ENCODE measurements around the gene FGF6.

FGF6 gene

GRCh38 chr12:4454315-4454860 is 8.8 kb upstream of the FGF6 start:
- H3K36me3 Mint-ChIP-seq (ENCODE audit: low read depth), result no peaks in the 10 kb centered on the region
- peaks cover 11% of the 10 kb centered on the region for H3K4me1 Mint-ChIP-seq (ENCODE audit: low read depth)
- H3K27me3 Mint-ChIP-seq, result peaks cover 19% of the 10 kb centered on the region
- H3K9me3 Mint-ChIP-seq, result no peaks in the 10 kb centered on the region
- H3K4me3 Mint-ChIP-seq, result no peak overlapping the region
- no peak overlapping the region for H3K27ac Mint-ChIP-seq
- DNase-seq, result no peak

- DNase-seq, result no peak
- no peaks in the 10 kb centered on the region for H3K36me3 Mint-ChIP-seq (ENCODE audit: low read depth)
- H3K27me3 Mint-ChIP-seq, result peaks cover 21% of the 10 kb centered on the region
- no peak overlapping the region for H3K27ac Mint-ChIP-seq
- H3K4me3 Mint-ChIP-seq, result no peak overlapping the region
- H3K9me3 Mint-ChIP-seq, result no peaks in the 10 kb centered on the region
- peaks cover 11% of the 10 kb centered on the region for H3K4me1 Mint-ChIP-seq (ENCODE audit: low read depth)
These were observed 6.1 kb upstream of the FGF6 start for GRCh38 chr12:4451694-4452093.

GRCh38 chr12:4450551-4451112 is 5.0 kb upstream of the FGF6 start:
- H3K36me3 Mint-ChIP-seq (ENCODE audit: low read depth), result no peaks in the 10 kb centered on the region
- peaks cover 21% of the 10 kb centered on the region for H3K27me3 Mint-ChIP-seq
- no peaks in the 10 kb centered on the region for H3K9me3 Mint-ChIP-seq
- peaks cover 11% of the 10 kb centered on the region for H3K4me1 Mint-ChIP-seq (ENCODE audit: low read depth)
- DNase-seq, result no peak
- no peak overlapping the region for H3K27ac Mint-ChIP-seq
- H3K4me3 Mint-ChIP-seq, result no peak overlapping the region

GRCh38 chr12:4449851-4450221 is 4.2 kb upstream of the FGF6 start:
- Mint-ChIP-seq H3K27me3 (peaks cover 18% of the 10 kb centered on the region), H3K4me1 (ENCODE audit: low read depth) (peaks cover 11% of the 10 kb centered on the region), H3K4me3 (no peak overlapping the region), H3K36me3 (ENCODE audit: low read depth) (no peaks in the 10 kb centered on the region), H3K27ac (no peak overlapping the region), H3K9me3 (no peaks in the 10 kb centered on the region)
- DNase-seq, result no peak

- no peak for DNase-seq
These were observed 3.6 kb upstream of the FGF6 start for GRCh38 chr12:4448943-4449850.

GRCh38 chr12:4448371-4448940 is 2.8 kb upstream of the FGF6 start:
- no peak for DNase-seq
- Mint-ChIP-seq H3K27ac (no peak overlapping the region), H3K36me3 (ENCODE audit: low read depth) (no peaks in the 10 kb centered on the region), H3K4me3 (no peak overlapping the region), H3K4me1 (ENCODE audit: low read depth) (peaks cover 3% of the 10 kb centered on the region), H3K27me3 (peaks cover 18% of the 10 kb centered on the region), H3K9me3 (no peaks in the 10 kb centered on the region)

More at GRCh38 chr12:4448943-4449850, 3.6 kb upstream of the FGF6 start:
- Mint-ChIP-seq H3K4me1 (ENCODE audit: low read depth) (peaks cover 11% of the 10 kb centered on the region), H3K9me3 (no peaks in the 10 kb centered on the region), H3K27me3 (peaks cover 18% of the 10 kb centered on the region), H3K27ac (no peak overlapping the region), H3K4me3 (no peak overlapping the region), H3K36me3 (ENCODE audit: low read depth) (no peaks in the 10 kb centered on the region)

- H3K9me3 Mint-ChIP-seq, result no peaks in the 10 kb centered on the region
- no peak for DNase-seq
- H3K4me3 Mint-ChIP-seq, result no peak overlapping the region
- no peaks in the 10 kb centered on the region for H3K4me1 Mint-ChIP-seq (ENCODE audit: low read depth)
- H3K27me3 Mint-ChIP-seq, result peaks cover 18% of the 10 kb centered on the region
- no peak overlapping the region for H3K27ac Mint-ChIP-seq
- H3K36me3 Mint-ChIP-seq (ENCODE audit: low read depth), result no peaks in the 10 kb centered on the region
These were observed 1.5 kb upstream of the FGF6 start for GRCh38 chr12:4447151-4447550.

GRCh38 chr12:4446335-4446734 is 720 bp upstream of the FGF6 start:
- H3K4me3 Mint-ChIP-seq, result no peak overlapping the region
- no peaks in the 10 kb centered on the region for H3K9me3 Mint-ChIP-seq
- H3K4me1 Mint-ChIP-seq (ENCODE audit: low read depth), result no peaks in the 10 kb centered on the region
- H3K27me3 Mint-ChIP-seq, result peaks cover 12% of the 10 kb centered on the region
- DNase-seq, result no peak
- no peak overlapping the region for H3K27ac Mint-ChIP-seq
- no peaks in the 10 kb centered on the region for H3K36me3 Mint-ChIP-seq (ENCODE audit: low read depth)

- Mint-ChIP-seq H3K36me3 (ENCODE audit: low read depth) (no peaks in the 10 kb centered on the region), H3K9me3 (no peaks in the 10 kb centered on the region), H3K27ac (no peak overlapping the region), H3K27me3 (no peaks in the 10 kb centered on the region), H3K4me3 (no peak overlapping the region), H3K4me1 (ENCODE audit: low read depth) (peaks cover 6% of the 10 kb centered on the region)
- no peak for DNase-seq
These were observed 1.6 kb downstream of the FGF6 start for GRCh38 chr12:4444031-4444430.

- no peak for DNase-seq
These were observed 2.0 kb downstream of the FGF6 start for GRCh38 chr12:4443616-4444015.

GRCh38 chr12:4441355-4442335 is 4.0 kb downstream of the FGF6 start:
- no peak for DNase-seq
- no peak overlapping the region for H3K27ac Mint-ChIP-seq
- H3K9me3 Mint-ChIP-seq, result no peaks in the 10 kb centered on the region
- no peaks in the 10 kb centered on the region for H3K27me3 Mint-ChIP-seq
- H3K4me1 Mint-ChIP-seq (ENCODE audit: low read depth), result peaks cover 10% of the 10 kb centered on the region
- H3K36me3 Mint-ChIP-seq (ENCODE audit: low read depth), result no peaks in the 10 kb centered on the region
- H3K4me3 Mint-ChIP-seq, result no peak overlapping the region

More at GRCh38 chr12:4443616-4444015, 2.0 kb downstream of the FGF6 start:
- no peak overlapping the region for H3K27ac Mint-ChIP-seq
- no peak overlapping the region for H3K4me3 Mint-ChIP-seq
- H3K9me3 Mint-ChIP-seq, result no peaks in the 10 kb centered on the region
- no peaks in the 10 kb centered on the region for H3K27me3 Mint-ChIP-seq
- H3K36me3 Mint-ChIP-seq (ENCODE audit: low read depth), result no peaks in the 10 kb centered on the region
- H3K4me1 Mint-ChIP-seq (ENCODE audit: low read depth), result peaks cover 10% of the 10 kb centered on the region

- Mint-ChIP-seq H3K4me3 (no peak overlapping the region), H3K36me3 (ENCODE audit: low read depth) (no peaks in the 10 kb centered on the region), H3K27ac (no peak overlapping the region), H3K27me3 (no peaks in the 10 kb centered on the region), H3K4me1 (ENCODE audit: low read depth) (peaks cover 10% of the 10 kb centered on the region), H3K9me3 (no peaks in the 10 kb centered on the region)
- no peak for DNase-seq
These were observed 5.3 kb downstream of the FGF6 start for GRCh38 chr12:4440187-4440941.

- no peak for DNase-seq
- Mint-ChIP-seq H3K4me1 (ENCODE audit: low read depth) (peaks cover 10% of the 10 kb centered on the region), H3K36me3 (ENCODE audit: low read depth) (no peaks in the 10 kb centered on the region), H3K27me3 (no peaks in the 10 kb centered on the region), H3K9me3 (no peaks in the 10 kb centered on the region), H3K27ac (no peak overlapping the region), H3K4me3 (no peak overlapping the region)
These were observed 5.9 kb downstream of the FGF6 start for GRCh38 chr12:4439736-4440135.

Measured in activated T-cell treated with anti-CD3 and anti-CD28 coated beads, Interleukin-2, amount 50 U/mL, for 24 hours (primary cell).